ENCODE results near the gene PHACTR1.
A peak's percentile ranks its signal among the peaks of the same experiment; 100 is the strongest.

Gene PHACTR1

DNA sequence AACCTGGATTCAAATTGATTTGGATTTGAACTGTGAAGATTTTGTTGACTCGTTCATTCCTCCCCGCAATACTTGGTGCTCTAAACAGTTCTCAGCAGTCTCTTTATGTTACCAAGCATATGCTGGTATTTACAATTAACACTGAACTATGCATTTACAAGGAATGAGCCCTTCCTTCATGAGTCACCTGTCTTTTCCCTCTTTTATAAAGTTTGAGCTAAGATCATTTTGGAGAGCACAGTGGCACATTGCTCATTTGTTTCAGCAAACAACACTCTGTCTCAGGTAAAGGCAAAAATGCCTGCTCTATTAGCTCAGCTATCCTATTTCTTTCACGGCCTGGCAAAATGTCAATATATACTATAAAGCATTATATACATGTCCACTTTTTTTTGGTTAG is 285.4 kb downstream of the PHACTR1 start:
- no peak for DNase-seq

DNA sequence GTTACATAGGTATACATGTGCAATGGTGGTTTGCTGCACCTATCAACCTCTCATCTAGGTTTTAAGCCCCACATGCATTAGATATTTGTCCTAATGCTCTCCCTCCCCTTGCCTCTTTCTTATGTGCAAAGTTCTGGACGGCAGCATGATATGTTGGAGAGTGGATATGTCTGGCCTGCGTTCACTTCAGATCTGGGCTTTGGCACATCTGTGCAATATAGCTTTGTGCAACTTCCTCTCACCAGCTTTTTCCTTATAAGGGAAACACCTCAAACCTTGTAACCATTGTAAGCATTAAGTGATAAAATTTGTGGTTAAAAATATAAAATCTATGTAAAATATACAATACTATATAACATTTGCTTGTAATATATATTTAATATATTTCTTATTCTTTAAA is 288.0 kb downstream of the PHACTR1 start:
- no peak for DNase-seq

DNA sequence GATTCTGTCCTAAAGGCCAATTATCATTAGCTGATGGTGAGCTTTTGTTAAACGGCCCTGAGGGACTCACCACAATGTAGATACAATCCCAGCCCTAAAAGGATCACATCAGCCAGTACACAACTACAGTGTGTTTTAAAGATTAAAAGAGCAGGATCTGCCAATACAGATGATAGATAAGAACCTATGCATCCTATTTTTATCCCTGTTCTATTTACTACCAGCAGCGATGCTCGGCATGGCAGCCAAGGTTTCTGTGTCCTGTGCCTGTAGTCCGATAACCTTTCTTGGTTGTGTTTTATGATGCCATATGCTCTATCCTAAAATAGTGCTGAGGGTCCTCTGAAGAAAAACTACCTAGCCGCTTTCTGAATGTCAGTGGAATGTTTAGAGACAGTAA is 289.4 kb downstream of the PHACTR1 start:
- no peak for DNase-seq

DNA sequence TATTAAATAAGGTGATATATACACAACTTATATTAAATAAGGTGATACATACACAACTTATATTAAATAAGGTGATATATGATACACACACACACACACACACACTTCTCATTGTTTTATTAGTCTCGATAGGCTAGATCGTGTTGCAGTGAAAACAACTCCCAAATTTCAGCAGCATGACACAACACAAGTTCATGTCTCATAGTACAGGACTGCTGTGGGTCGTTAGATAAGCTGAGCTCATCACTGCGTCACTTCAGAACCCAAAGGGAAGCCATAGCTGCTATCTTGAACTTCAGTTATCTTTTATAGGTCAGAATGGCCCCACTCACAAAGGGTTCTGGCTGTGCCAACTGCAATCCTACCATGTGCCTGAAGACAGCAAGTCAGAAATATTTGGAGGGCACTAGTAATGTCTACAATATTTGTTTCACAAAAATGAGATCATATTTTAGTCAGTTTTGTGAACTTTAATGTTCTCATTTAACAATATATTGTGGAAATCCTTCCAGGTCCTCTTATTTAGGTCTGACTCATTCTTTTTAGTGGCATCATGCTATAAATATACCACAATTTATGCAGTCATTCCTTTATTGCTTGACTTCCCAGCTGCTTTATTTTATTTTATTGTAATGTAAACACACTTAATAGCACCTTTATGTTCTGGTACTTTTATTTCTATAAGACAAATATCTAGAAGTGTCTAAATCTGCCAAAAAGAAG is 290.2 kb downstream of the PHACTR1 start:
- DNase-seq, result no peak

DNA sequence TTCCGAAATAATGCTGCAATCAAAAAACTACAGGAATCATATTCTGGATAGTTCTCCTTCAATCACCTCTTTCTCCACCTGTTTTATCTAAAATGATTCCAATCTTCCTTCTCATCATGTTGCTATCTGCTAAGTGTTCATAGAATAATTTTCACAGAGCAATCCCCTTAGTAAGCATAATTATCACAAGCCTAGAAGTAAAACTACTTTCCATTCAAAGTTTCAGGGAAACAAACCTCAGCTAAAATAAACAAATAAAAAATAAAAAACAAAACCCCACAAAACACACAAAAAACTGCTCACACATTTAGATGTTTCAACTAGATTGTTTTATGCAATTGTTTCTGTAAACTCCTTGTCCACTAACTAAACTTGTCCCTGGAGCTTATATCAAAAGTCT is 291.2 kb downstream of the PHACTR1 start:
- no peak for DNase-seq

DNA sequence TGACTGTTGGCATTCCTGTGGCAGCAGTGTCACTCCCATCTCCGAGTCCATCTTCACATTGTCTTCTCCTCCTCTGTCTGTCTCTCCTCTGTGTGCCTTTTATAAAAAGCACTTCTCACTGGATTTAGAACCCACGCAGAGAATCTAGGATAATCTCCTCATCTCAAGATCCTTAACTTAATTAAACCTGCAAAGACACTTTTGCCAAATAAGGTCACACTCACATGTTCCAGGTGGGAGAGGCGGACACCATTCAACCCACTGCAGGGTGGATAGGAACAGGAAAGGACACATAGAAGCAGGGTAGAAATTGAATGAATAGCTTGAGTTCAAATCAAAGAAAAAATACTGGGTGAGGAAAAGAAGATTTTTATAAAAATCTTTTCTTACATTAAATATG is 292.5 kb downstream of the PHACTR1 start:
- DNase-seq, result no peak

DNA sequence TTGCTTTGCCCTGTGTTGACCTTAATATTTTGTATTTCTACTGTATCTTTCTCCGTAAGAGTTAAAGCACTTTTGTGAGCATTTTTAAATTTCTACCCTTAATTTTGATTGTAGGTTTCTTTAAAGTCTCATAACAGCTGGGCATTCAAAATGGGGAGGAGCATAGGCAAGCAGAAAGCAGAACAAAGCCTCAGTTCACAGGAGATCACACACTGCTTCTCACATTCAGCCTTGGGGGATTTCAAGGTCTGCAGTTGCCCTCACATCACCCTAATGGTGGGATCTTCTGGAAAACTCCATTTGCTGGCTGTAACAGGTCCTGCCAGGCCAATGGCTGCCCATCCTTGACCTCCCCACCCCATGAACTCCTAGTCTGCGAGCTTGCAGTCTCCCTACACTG is 292.9 kb downstream of the PHACTR1 start:
- no peak for DNase-seq

DNA sequence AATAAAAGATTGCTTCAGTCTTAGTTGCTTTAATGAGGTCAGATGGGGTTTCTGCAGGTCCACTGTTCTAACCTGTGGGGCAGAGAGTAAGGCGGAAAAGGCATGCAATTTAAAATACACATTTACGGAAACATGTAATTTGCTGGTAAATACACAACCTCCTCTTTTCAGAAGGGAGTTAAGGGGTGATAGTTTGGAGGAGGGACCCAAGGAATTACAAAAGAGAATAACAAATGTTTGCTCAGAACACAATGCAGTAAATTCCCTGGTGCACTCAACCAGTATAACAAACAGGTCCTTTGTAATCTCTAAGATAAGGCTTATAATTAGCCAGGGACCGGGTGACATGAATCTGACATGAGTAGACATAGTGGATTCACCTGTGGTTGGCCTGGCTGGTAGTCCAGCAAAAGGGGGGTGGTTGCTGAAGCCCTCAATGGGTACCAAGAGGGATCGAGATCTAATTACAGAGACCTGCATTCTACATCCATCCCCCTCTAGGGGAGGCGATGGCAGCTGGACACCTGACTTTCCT is 295.1 kb downstream of the PHACTR1 start:
- DNase-seq, result peak; percentile 28

DNA sequence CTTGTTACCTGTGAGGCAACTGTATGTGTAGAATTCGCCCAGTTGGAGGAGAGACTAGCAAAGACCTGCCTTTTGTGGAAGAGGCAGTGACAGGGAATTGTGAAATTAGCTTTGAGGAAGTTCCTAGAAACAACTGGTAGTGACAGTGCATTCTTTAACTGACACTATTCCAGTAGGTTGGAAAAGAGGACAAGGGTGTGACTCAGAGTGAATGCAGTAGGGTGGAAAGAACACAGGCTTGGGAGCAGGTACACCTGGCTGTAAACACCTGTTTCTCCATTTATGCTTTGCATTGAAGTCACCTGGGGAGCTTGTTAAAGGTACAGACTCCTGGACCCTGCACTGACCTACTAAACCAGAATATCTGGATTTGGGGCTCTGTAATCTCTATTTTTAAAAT is 295.7 kb downstream of the PHACTR1 start:
- no peak for DNase-seq

DNA sequence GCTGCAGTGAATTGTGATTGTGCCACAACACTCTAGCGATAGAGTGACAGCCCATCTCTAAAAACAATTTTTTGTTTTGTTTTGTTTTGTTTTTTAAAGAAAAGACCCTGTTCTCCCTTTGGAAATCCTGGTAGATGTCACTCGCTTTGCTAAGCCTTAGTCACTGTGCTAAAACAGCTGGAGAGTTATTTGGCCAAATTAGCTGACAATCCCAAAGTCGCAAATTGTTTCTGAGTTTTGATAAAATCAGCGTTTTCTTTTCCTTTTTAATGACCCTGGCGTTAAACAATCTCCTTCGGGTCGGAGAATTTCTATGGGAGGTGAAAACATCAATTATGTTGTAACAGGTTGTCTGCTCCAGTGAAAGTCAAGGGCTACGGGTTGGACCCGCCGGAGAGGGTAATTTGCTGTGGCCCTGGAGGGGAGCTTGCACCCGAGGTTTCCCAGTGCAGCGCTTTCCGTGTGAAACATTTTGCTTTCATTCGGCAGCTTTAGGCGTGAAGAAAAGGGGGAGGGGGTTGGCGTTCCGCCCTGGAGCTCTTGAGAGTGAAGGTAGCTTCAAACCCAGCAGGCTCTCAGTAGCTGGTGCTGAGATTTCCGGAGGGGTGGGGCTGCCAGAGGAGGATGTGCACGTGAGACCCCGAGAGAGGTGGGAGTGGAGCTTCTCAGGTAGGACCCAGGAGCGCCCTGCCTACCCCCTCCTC is 296.6 kb downstream of the PHACTR1 start:
- peak; percentile 15 for DNase-seq

DNA sequence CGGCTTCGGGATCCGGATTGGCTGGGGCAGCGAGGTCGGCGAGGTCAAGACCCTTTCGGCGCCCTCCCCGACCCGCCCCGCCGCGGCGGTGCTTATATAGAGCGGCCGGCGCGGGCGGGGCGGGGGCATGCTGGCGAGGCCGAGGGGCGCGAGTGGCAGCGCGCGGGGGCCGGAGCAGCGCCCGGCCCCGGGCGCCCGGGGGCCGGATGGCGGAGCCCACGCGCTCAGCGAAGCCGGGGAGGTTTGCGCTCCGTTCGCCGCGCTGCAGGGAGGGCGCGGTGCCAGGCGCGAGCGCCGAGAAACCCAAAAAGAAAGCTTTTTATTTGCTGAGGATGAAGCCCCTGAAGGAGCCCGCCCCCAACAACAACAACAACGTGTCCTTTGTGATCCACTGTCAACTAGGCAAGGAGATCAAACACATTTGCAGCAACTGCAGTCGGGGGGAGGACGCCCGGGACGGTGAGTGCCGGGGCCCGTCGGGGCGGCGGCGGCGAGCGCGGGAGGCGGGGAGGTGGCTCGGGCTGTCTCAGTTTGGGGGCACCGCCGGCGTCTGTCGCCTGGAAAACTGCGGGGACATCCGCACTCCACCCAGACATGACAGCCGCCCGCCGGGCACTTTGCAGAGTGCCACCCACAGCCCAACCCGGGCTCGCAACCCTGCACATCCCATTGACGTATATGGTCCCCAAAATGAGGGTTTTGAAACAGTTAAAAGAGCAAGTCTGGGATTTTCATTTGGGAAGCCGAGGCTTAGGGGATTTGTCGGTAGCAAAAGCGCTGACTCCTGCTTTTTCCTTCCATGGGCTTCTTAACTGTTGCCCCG is 297.3 kb downstream of the PHACTR1 start:
- DNase-seq, result no peak

DNA sequence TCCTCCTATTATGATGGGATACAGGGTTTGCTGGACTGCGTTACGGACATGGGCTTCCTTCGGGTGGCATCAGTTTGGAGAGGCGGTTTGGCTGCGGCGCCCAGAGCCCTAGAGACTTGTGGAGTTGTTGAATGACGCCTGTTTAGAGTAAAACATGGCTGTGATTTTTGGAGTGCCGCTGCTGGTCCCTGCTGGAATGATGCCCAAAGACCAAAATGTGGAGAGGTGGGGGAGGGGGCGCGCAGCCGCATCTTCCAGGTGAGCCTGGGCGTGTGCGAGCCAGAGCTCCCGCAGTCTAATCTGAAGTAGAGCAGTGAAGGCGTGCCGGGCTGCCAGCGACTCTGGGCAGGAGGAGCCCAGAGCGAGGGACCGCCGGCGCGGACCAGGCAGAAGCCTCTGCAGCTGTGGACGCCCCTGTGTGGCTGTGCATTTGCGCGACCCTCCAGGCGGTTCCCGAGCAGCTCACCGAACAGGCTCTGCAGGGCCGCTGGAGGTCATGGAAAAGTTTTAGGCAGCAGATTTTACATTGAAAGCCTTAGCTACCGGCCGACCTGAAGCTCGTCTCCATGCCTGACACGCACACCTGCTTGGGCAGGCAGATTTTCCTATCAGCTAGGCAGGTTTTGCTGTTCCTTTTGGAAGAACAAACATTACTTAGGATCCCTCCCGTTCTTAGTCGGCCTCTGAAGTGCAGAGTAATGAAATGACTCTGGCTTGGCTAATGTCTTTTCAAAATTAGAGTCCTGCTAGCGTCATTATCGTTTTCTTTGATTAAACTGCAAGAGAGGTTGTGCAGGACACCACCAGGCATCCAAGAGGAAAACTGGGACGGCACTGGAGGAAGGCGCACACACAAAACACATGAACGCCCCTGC is 298.2 kb downstream of the PHACTR1 start:
- no peak for DNase-seq

DNA sequence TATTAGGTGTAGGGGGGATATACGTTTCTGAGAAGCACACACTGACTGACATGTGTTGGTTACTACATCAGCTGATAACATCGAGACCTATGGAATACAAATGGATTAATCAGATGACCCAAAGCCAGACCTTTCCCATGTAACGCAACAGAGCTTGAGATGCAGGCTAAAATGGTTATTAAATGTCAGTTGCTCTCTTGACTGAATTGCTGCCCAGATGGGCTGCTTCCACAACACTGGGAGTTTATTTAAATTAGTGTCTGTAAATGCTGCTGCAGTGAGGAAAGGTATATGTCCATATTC is 298.8 kb downstream of the PHACTR1 start:
- no peak for DNase-seq

DNA sequence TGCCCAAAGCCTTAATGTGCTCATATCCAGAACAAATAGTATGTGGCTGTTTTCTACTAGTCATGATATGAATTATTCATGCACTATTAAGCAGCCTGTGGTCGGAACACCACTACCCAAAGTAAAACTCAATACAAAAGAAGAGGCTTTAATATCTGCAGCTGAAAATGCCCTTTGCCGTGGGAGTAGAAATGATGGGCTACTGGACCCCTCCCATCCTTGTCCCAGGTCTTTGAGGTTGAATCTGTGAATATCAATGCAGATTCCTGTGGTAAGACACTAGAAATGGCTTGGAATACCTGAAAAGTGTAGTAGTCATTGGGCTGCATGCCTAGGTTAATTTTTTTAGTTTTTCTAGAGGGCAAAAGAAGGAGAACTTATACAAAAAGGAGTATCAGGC is 308.0 kb downstream of the PHACTR1 start:
- no peak for DNase-seq

DNA sequence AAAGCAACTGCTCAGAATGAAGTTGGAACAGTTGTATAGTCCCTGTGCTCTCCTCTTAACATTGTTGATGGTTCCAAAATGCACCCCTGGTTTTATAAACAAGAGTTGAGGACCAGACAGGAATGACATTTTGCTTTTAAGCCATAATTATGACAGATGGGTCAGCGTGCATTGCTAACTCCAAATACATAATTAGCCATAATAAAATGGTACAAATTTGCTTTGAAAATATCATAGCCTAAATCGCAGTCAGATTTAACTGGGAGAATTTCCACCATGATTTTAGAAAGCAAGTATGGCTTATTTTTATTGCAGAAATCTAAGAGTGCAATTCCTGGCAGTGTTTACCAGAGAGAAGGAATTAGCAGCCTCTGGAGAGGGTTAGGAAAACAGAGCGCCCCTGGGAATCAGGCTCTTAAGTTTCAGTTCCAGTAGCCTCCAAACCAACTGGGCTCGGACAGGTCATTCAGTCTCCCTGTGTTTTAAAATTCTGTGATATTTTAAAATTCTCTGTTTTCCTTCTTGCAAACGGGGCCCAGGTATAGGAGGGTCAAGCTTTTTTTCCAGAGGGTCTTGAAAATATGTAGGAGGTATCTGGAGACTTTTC is 309.4 kb downstream of the PHACTR1 start:
- no peak for DNase-seq

DNA sequence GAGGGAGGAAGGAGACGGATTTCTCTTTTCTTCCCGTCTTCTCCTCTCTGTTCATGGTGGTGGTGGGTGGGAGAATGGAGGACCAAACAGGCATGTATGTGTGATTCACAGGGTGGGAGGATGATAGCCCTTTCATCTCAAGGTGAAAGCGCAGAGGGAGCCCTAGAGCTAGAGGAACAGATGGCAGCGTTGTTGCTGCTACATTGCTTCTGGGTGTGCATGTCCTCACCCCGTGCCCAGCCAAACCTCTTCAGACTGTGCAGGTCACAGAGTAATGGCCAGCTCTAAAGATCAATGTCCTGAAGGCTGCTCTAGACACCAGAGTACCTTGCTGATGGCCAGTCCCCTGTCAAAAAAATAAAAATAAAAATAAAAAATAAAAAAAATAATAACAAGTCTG is 310.0 kb downstream of the PHACTR1 start:
- DNase-seq, result no peak

DNA sequence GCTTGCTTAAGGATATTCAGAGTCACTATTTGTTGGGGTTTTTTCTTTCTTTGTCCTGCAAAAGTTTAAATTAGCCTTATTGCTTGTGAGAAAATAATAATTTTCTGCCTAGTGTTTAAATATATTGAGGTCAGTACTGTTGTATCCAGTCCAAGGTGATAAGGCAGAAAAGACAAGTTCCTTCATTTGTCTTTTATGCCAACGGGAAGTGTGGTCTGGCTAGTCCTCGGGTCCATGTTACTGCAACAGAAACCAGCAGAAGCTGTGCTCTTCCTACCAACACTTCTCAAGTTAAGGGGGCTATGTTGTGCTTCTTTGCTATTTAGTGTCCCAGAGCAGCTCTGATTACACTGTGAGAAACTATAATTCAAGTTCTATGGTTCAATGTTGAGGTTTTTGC is 310.6 kb downstream of the PHACTR1 start:
- DNase-seq, result no peak

DNA sequence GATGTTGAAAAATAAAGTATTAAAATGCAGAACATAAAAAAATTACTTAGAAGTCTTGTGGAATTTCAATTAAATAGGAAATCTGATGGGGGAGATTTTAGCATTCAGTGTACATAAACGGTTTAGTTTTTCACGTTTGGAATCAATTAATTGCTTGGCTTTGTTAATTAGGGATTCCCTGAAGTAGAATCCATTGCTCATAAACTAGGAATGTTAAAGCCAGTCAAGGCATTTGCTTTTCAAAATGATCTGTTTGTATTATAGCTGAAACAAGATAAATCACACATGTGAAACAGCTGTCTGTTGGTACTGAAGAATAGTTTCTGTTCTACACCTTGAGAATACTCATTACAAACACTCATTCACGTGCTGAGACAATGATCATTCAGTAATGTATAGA is 313.8 kb downstream of the PHACTR1 start:
- no peak for DNase-seq

DNA sequence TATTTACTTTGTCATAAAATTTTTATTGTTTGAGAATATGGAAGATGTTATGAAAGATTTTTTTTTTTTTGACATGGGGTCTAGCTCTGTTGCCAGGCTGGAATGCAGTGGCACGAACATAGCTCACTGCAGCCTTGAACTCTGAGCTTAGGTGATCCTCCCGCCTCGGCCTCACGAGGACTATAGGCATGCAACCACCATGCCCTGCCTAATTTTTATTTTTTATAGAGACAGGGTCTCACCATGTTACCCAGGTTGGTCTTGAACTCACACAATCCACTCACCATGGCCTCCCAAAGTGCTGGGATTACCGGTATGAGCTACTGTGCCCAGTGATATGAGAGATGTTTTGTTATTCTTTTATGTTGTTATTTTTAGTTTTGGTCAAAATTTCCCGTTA is 316.0 kb downstream of the PHACTR1 start:
- no peak for DNase-seq

DNA sequence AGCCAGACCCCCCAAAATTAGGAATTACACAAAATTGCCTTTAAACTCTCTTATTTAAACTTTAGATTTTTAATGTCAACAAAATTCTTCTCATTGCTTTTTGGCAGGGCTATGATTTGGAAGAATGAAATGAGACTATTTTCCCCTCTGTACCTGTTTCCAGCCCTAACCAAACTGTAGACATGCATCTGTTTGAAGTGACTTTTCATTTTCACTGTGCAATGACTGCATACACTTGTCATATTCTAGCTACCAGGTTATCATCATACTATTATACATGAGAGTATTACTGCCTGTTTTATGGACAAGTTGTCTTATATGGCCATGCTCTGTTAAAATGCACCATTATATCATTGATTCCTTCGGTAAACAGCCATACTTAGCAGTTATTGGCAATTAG is 316.6 kb downstream of the PHACTR1 start:
- DNase-seq, result no peak

DNA sequence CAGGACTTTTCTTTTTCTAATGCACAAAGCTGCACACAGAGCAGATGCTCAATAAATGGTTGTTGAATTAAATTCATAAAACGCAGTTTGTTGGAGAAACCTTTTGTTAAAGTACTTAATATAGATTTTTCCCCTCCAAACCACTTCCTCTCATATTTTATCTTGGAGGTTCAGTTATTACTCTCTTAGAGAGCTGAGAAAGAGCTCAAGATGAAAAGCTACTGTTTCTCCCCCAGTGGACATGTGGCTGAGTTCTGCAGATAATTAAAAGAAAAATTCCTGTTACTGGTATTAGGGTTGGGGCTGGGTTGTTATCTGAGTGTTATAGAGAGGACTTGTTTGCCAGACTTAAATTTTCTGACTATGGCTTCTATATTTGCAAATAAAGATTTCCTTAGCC is 317.7 kb downstream of the PHACTR1 start:
- DNase-seq, result no peak

DNA sequence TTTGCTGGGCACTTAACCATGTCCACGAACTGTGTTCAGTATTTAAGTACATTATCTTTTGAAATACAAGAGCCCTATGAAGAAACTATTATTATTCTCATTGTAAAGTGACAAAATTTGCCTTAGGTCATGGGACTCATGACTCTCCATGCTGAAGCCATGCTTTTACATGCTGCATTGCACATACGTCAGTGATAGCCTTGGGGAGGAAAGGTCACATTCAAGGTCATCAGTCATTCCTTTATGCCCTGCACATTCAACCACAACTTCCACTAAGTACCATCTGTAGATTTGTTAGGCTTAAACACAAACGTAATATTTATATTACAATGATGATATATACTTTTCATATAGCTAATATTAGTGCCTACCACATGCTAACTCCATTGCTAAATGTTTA is 319.0 kb downstream of the PHACTR1 start:
- no peak for DNase-seq

DNA sequence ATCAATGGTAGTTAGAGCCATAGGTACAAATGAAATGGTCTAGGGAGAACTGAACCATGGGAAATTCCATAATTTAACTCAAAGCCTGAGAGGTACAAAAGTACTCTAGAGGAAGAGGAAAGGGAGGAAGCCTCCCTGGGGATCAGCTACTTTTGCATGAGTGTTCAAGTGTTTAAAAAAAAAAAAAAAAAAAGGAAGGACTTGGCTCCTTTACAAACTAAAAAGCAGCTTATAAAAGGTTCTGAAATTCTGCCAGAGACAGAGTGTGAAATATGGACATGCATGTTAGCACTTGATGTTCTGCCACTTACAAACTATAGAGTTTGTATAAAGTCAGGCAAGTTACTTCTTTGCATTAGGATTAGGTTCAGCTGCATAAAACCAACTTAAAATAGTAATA is 321.7 kb downstream of the PHACTR1 start:
- DNase-seq, result no peak

Measured in NCI-H1436 (cell line).